HepG2 (cell line): Measurements from ENCODE around the gene CDH22. TPM values are rescaled to one million over a fixed set of nuclear protein-coding genes. Genes with fewer than 3 reads are reported as not detected.

Experiments
- ATAC-seq: fragments of 200-7000 bp; cut with Tn5 transposase; 3 replicates; pipeline ENCODE4 v1.9.1; 2020; ENCODE audit warnings: mild to moderate bottlenecking, moderate library complexity
- BruUV-seq: library from RNA; stranded (reverse); fragments of 400-500 nt; replicated peaks from 2 replicates; lab custom pipeline; 2021; lab: Mats Ljungman, UMichigan
- CTCF ChIA-PET: fragments of 300-600 bp; formaldehyde crosslinking; extraction: SDS; loops from one replicate; lab custom pipeline; 2021; ENCODE audit warnings: low total read pairs, inconsistent platforms, low intra/inter-chr PET ratio; lab: Yijun Ruan, JAX
- POLR2A ChIA-PET: fragments of 350-600 bp; sonication (Branson Sonifier 250); formaldehyde crosslinking; loops from one replicate; lab custom pipeline; 2020; ENCODE audit warnings: antibody characterized with exemption, inconsistent platforms; lab: Yijun Ruan, JAX
- DNase-seq: peaks from one replicate; pipeline ENCODE4 v3.0.0-alpha.2; 2015; ENCODE audit warnings: low spot score
- FAIRE-seq: peaks from 3 replicates; lab custom pipeline; 2011; peaks lifted over from hg19 to GRCh38; lab: Jason Lieb, UNC
- H2AFZ ChIP-seq: one replicate; pipeline ENCODE4 v1.6.1; 2011; ENCODE audit warnings: low read length, inconsistent platforms
- H3K27ac ChIP-seq: fragments of 300-600 bp; 3 replicates; pipeline ENCODE4 v1.8.0; 2011; ENCODE audit warnings: mixed run types, mild to moderate bottlenecking, mixed read lengths, low read length, inconsistent platforms; ENCODE audit not compliant: insufficient read depth; ENCODE audit errors: extremely low read length
- H3K27me3 ChIP-seq, 2 experiments: fragments of 200-600 bp in 1 of 2; 2 replicates in 1 of 2; 3 replicates in 1 of 2; pipeline versions ENCODE4 v1.6.0 to v1.8.0; 2011; ENCODE audit warnings: low read length in 2 of 2, mild to moderate bottlenecking in 2 of 2, moderate library complexity in 2 of 2, inconsistent platforms in 1 of 2; ENCODE audit not compliant: insufficient read depth in 2 of 2, control insufficient read depth in 1 of 2
- H3K36me3 ChIP-seq, 2 experiments: fragments of 200-600 bp in 1 of 2; replicated peaks in 1 of 2; 2 replicates in 1 of 2; 3 replicates in 1 of 2; pipeline versions ENCODE4 v1.5.1 to v1.8.0; 2011; ENCODE audit warnings: low read length in 2 of 2, inconsistent platforms in 1 of 2; ENCODE audit not compliant: insufficient read depth in 2 of 2, control insufficient read depth in 1 of 2
- H3K4me1 ChIP-seq: 2 replicates; pipeline ENCODE4 v1.5.1; 2012; ENCODE audit warnings: low read length, inconsistent platforms; ENCODE audit not compliant: insufficient read depth
- H3K4me2 ChIP-seq: 2 replicates; pipeline ENCODE4 v1.6.0; 2011; ENCODE audit warnings: low read depth, low read length, inconsistent platforms
- H3K4me3 ChIP-seq, 3 experiments: fragments of 200-600 bp in 1 of 3; sonication (generic), shearing (Covaris generic) in 1 of 3; replicated peaks in 1 of 3; 2 replicates each; pipeline ENCODE4 v1.5.1; 2011 to 2016; ENCODE audit warnings: low read length in 3 of 3, inconsistent platforms in 2 of 3, low read depth in 2 of 3, mild to moderate bottlenecking in 2 of 3, control low read depth in 1 of 3, mixed read lengths in 1 of 3; ENCODE audit not compliant: insufficient read depth in 1 of 3
- H3K79me2 ChIP-seq: one replicate; pipeline ENCODE4 v1.6.1; 2011; ENCODE audit warnings: low read length, inconsistent platforms; ENCODE audit not compliant: insufficient read depth
- H3K9ac ChIP-seq: 2 replicates; pipeline ENCODE4 v1.6.0; 2011; ENCODE audit warnings: mild to moderate bottlenecking, low read depth, low read length, inconsistent platforms; ENCODE audit not compliant: insufficient read depth
- H3K9me3 ChIP-seq: 2 replicates; pipeline ENCODE4 v1.5.1; 2012; ENCODE audit warnings: mild to moderate bottlenecking, low read length
- H4K20me1 ChIP-seq: 2 replicates; pipeline ENCODE4 v1.6.0; 2011; ENCODE audit warnings: inconsistent platforms, mild to moderate bottlenecking, low read length, moderate library complexity; ENCODE audit not compliant: insufficient read depth
- BHLHE40 ChIP-seq: IDR thresholded peaks from 2 replicates; pipeline ENCODE4 v1.6.1; 2011; ENCODE audit warnings: low read length, improper control_type of control experiment
- CCDC6 ChIP-seq: sonication (generic); formaldehyde crosslinking; IDR thresholded peaks from 2 replicates; pipeline ENCODE4 v1.8.1; 2022; ENCODE audit warnings: mild to moderate bottlenecking, missing genetic modification reagents, moderate library complexity
- HNRNPLL ChIP-seq: fragments of 200-400 bp; formaldehyde crosslinking; IDR thresholded peaks from 2 replicates; pipeline ENCODE4 v1.6.1; 2017; ENCODE audit warnings: mild to moderate bottlenecking, low read depth, low read length; ENCODE audit not compliant: poor library complexity, severe bottlenecking
- JARID2 ChIP-seq: sonication (generic); formaldehyde crosslinking; IDR thresholded peaks from 2 replicates; pipeline ENCODE4 v1.8.1; 2023; ENCODE audit warnings: missing genetic modification reagents, inconsistent platforms; ENCODE audit not compliant: insufficient replicate concordance
- KDM5B ChIP-seq: sonication (generic); formaldehyde crosslinking; IDR thresholded peaks from 2 replicates; pipeline ENCODE4 v1.4.0; 2020; ENCODE audit warnings: missing genetic modification reagents, mild to moderate bottlenecking, borderline replicate concordance
- MAFF ChIP-seq: IDR thresholded peaks from 2 replicates; pipeline ENCODE4 v1.6.1; 2011; ENCODE audit warnings: low read depth, low read length, improper control_type of control experiment
- MAFG ChIP-seq: sonication (generic); formaldehyde crosslinking; IDR thresholded peaks from 2 replicates; pipeline ENCODE4 v1.5.1; 2020; ENCODE audit warnings: mild to moderate bottlenecking, missing genetic modification reagents
- TRIM24 ChIP-seq: sonication (generic); formaldehyde crosslinking; IDR thresholded peaks from 2 replicates; pipeline ENCODE4 v1.8.0; 2022; ENCODE audit warnings: mild to moderate bottlenecking, missing genetic modification reagents
- ZSCAN21 ChIP-seq: sonication (generic); formaldehyde crosslinking; IDR thresholded peaks from 2 replicates; pipeline ENCODE4 v1.8.0; 2022; ENCODE audit warnings: mild to moderate bottlenecking, missing genetic modification reagents, moderate library complexity, borderline replicate concordance
- WGBS: methylation state at CpG from one replicate; pipeline ENCODE4 v1.1.6; 2017; ENCODE audit warnings: low lambda C conversion rate; 5-methylcytosine and 5-hydroxymethylcytosine counted together
- in situ Hi-C: cut with HindIII; loops from 2 replicates; pipeline ENCODE4 v1.10.0; 2017; ENCODE audit warnings: low pct_unique_long_range_greater_than_20kb; ENCODE audit not compliant: extremely low pct_ligation_motif_present
- intact Hi-C: fragments of 100-400 bp; cut with micrococcal nuclease; formaldehyde crosslinking; loops from one replicate; pipeline ENCODE4 v1.10.0; 2022; ENCODE audit not compliant: unreplicated experiment
- polyA plus RNA-seq, 8 experiments: library from polyadenylated mRNA; depleted of rRNA in 3 of 8; stranded (reverse) in 7 of 8; unstranded in 1 of 8; fragments of >200 nt; fragmentation: Illumina TruSeq in 4 of 8; extraction: Trizol in 4 of 8; gene quantifications; 2 replicates each; pipeline versions ENCODE4 v1.2.1 to v1.2.3, GENCODE V29; 2011 to 2016; ENCODE audit warnings: low read depth in 4 of 8, missing spikeins in 1 of 8, mixed read lengths in 1 of 8; ENCODE audit not compliant: insufficient read depth in 1 of 8
- total RNA-seq, 5 experiments: library from RNA; depleted of rRNA; stranded (reverse); fragments of >200 nt; fragmentation: Illumina TruSeq; extraction: Trizol; gene quantifications; 2 replicates each; pipeline ENCODE4 v1.2.3, GENCODE V29; 2016; ENCODE audit warnings: low read depth in 1 of 5
- TF ChIP-seq, protein P1 (sequence below), 2 experiments: sonication (generic) in 1 of 2; formaldehyde crosslinking in 1 of 2; IDR thresholded peaks; 2 replicates each; pipeline versions ENCODE4 v1.5.1 to v1.6.1; 2011 to 2020; ENCODE audit warnings: borderline replicate concordance in 1 of 2, low read depth in 1 of 2, low read length in 1 of 2, mild to moderate bottlenecking in 1 of 2, missing genetic modification reagents in 1 of 2, moderate library complexity in 1 of 2
- TF ChIP-seq, protein P2 (sequence below), 2 experiments: fragments of 450-650 bp in 1 of 2; sonication (generic) in 1 of 2; formaldehyde crosslinking in 1 of 2; IDR thresholded peaks; 2 replicates each; pipeline versions ENCODE4 v1.6.1 to v1.8.0; 2016 to 2022; ENCODE audit warnings: antibody characterized with exemption in 1 of 2, mild to moderate bottlenecking in 1 of 2, missing genetic modification reagents in 1 of 2

Gene CDH22
- total and polyA plus RNA-seq, 2 of the 13 experiments (the other 11 are each of a cell fraction or from before 2014, with no cell fraction given): not detected

DNA sequence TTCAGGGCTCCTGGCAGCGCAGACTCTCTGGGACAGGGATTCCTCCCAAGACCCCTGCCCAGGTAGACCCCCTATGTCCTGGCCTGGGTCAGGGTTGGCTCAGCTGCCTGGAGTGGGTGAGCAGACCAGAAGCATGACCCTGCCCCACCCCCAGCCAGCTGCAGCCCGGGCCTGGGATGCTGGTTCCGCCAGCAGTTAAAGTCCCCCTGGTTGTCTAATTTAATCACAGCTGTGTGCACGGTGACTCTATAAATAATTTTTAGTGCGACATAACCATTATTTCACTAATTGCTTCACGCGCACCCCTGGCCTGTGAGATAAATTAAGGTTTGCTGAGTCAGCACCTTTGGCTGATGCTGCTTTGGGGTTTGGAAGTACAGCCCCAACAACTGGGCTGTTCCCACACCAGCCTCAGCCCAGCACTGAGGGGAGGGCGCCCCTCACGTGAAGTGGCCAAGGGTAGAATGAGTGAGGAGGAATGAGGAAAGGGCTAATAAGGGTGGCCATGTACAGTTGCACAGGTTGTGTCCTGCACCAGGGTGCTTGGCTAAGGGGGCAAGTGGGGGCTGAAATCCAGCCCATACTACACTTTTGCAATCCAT lies 26.1 kb upstream of the CDH22 start:
- DNase-seq (no peak), ATAC-seq (no peak), FAIRE-seq (no peak)
- BruUV-seq: no TSS peak
- in situ Hi-C loops: no loop called here
- H3K4me3 ChIP-seq: no peak overlapping the region
- H3K27ac ChIP-seq: no peak overlapping the region
- no peak overlapping the region for H2AFZ ChIP-seq
- H3K9ac ChIP-seq: no peak overlapping the region
- H3K9me3 ChIP-seq: no peaks in the 10 kb centered on the region
- H3K79me2 ChIP-seq: no peaks in the 10 kb centered on the region
- H3K4me1 ChIP-seq: peaks cover 41% of the 10 kb centered on the region
- no peaks in the 10 kb centered on the region for H4K20me1 ChIP-seq
- intact Hi-C loops: no loop called here
- CTCF ChIA-PET: no interaction called here
- 0 out of 2 replicates have a peak overlapping the region, but pooled peaks have one; percentile 0 for H3K4me2 ChIP-seq
- WGBS: 53% methylated on average over 9 of the region's 9 CpGs
- no peaks in the 10 kb centered on the region for H3K36me3 ChIP-seq
- POLR2A ChIA-PET: no interaction called here
- H3K27me3 ChIP-seq: peaks cover 8 to 42% of the 10 kb centered on the region in 2 experiments; a peak in 4 of 5 replicates
- TF ChIP-seq KDM5B (CRISPR knock-in tag): 0 out of 2 replicates have a peak, but pooled peaks have one; percentile 32
- TF ChIP-seq, protein P1, sequence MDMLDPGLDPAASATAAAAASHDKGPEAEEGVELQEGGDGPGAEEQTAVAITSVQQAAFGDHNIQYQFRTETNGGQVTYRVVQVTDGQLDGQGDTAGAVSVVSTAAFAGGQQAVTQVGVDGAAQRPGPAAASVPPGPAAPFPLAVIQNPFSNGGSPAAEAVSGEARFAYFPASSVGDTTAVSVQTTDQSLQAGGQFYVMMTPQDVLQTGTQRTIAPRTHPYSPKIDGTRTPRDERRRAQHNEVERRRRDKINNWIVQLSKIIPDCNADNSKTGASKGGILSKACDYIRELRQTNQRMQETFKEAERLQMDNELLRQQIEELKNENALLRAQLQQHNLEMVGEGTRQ (IDR thresholded peaks at IDR 0.05; ENCODE audit: low read depth, low read length): 0 out of 2 replicates have a peak, but pooled peaks have one; percentile 7
- TF ChIP-seq, protein P1 (CRISPR knock-in tag; IDR thresholded peaks at IDR 0.05; ENCODE audit: borderline replicate concordance): no peak
- no peak for TF ChIP-seq CCDC6 (CRISPR knock-in tag)
- peak; percentile 92 for TF ChIP-seq MAFG (CRISPR knock-in tag)
- TF ChIP-seq ZSCAN21 (CRISPR knock-in tag): 0 out of 2 replicates have a peak, but pooled peaks have one; percentile 18
- no peak for TF ChIP-seq JARID2 (CRISPR knock-in tag)
- peak; percentile 100 for TF ChIP-seq MAFF
- peak; percentile 12 for TF ChIP-seq HNRNPLL
- TF ChIP-seq TRIM24 (CRISPR knock-in tag): no peak
- TF ChIP-seq, protein P2, sequence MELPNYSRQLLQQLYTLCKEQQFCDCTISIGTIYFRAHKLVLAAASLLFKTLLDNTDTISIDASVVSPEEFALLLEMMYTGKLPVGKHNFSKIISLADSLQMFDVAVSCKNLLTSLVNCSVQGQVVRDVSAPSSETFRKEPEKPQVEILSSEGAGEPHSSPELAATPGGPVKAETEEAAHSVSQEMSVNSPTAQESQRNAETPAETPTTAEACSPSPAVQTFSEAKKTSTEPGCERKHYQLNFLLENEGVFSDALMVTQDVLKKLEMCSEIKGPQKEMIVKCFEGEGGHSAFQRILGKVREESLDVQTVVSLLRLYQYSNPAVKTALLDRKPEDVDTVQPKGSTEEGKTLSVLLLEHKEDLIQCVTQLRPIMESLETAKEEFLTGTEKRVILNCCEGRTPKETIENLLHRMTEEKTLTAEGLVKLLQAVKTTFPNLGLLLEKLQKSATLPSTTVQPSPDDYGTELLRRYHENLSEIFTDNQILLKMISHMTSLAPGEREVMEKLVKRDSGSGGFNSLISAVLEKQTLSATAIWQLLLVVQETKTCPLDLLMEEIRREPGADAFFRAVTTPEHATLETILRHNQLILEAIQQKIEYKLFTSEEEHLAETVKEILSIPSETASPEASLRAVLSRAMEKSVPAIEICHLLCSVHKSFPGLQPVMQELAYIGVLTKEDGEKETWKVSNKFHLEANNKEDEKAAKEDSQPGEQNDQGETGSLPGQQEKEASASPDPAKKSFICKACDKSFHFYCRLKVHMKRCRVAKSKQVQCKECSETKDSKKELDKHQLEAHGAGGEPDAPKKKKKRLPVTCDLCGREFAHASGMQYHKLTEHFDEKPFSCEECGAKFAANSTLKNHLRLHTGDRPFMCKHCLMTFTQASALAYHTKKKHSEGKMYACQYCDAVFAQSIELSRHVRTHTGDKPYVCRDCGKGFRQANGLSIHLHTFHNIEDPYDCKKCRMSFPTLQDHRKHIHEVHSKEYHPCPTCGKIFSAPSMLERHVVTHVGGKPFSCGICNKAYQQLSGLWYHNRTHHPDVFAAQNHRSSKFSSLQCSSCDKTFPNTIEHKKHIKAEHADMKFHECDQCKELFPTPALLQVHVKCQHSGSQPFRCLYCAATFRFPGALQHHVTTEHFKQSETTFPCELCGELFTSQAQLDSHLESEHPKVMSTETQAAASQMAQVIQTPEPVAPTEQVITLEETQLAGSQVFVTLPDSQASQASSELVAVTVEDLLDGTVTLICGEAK (IDR thresholded peaks at IDR 0.05): no peak
- TF ChIP-seq, protein P2 (CRISPR knock-in tag; IDR thresholded peaks at IDR 0.05): peak; percentile 26; the same call in 1 of the 2 replicates
- 0 out of 2 replicates have a peak, but pooled peaks have one; percentile 26 for TF ChIP-seq BHLHE40
